ENCODE data around the gene HIP1.
"Not testable (repeated sequence)": the region's sequence is repeated elsewhere in the genome, so short reads cannot be mapped to it uniquely, and the experiment has no call there.

The HIP1 gene

GRCh38 chr7:75616421-75617167 is 122.1 kb downstream of the HIP1 start:
- DNase-seq (ENCODE audit: low read depth in 3 of 3), result no peak

- DNase-seq (ENCODE audit: low read depth in 3 of 3), result no peak
Measured at GRCh38 chr7:75614401-75614800, 124.3 kb downstream of the HIP1 start.

- no peak for DNase-seq (ENCODE audit: low read depth in 3 of 3)
Measured at GRCh38 chr7:75613351-75613750, 125.4 kb downstream of the HIP1 start.

GRCh38 chr7:75611557-75612178 is 127.1 kb downstream of the HIP1 start:
- no peak for DNase-seq (ENCODE audit: low read depth in 3 of 3)

- not testable (repeated sequence) for DNase-seq (ENCODE audit: low read depth in 3 of 3)
Measured at GRCh38 chr7:75609416-75609815, 129.3 kb downstream of the HIP1 start.

GRCh38 chr7:75608451-75609122 is 130.2 kb downstream of the HIP1 start:
- no peak for DNase-seq (ENCODE audit: low read depth in 3 of 3)

GRCh38 chr7:75604408-75604807 is 134.3 kb downstream of the HIP1 start:
- no peak for DNase-seq (ENCODE audit: low read depth in 3 of 3)

GRCh38 chr7:75602831-75603230 is 135.9 kb downstream of the HIP1 start:
- not testable (repeated sequence) for DNase-seq (ENCODE audit: low read depth in 3 of 3)

GRCh38 chr7:75601539-75601938 is 137.2 kb downstream of the HIP1 start:
- no peak for DNase-seq (ENCODE audit: low read depth in 3 of 3)

- not testable (repeated sequence) for DNase-seq (ENCODE audit: low read depth in 3 of 3)
Measured at GRCh38 chr7:75600748-75601147, 138.0 kb downstream of the HIP1 start.

GRCh38 chr7:75599244-75599781 is 139.4 kb downstream of the HIP1 start:
- DNase-seq (ENCODE audit: low read depth in 3 of 3), result no peak

GRCh38 chr7:75596727-75597614 is 141.8 kb downstream of the HIP1 start:
- DNase-seq (ENCODE audit: low read depth in 3 of 3), result no peak

GRCh38 chr7:75595766-75596165 is 143.0 kb downstream of the HIP1 start:
- DNase-seq (ENCODE audit: low read depth in 3 of 3), result no peak

- not testable (repeated sequence) for DNase-seq (ENCODE audit: low read depth in 3 of 3)
Measured at GRCh38 chr7:75593500-75594184, 145.1 kb downstream of the HIP1 start.

- no peak for DNase-seq (ENCODE audit: low read depth in 3 of 3)
Measured at GRCh38 chr7:75591467-75592255, 147.1 kb downstream of the HIP1 start.

- no peak for DNase-seq (ENCODE audit: low read depth in 3 of 3)
Measured at GRCh38 chr7:75590373-75591005, 148.3 kb downstream of the HIP1 start.

GRCh38 chr7:75584354-75584753 is 154.4 kb downstream of the HIP1 start:
- no peak for DNase-seq (ENCODE audit: low read depth in 3 of 3)

- DNase-seq (ENCODE audit: low read depth in 3 of 3), result no peak
Measured at GRCh38 chr7:75583255-75583654, 155.5 kb downstream of the HIP1 start.

- no peak for DNase-seq (ENCODE audit: low read depth in 3 of 3)
Measured at GRCh38 chr7:75579899-75580298, 158.8 kb downstream of the HIP1 start.

GRCh38 chr7:75578081-75578480 is 160.7 kb downstream of the HIP1 start:
- no peak for DNase-seq (ENCODE audit: low read depth in 3 of 3)

All from stimulated activated CD4-positive, alpha-beta T cell treated with anti-CD3 and anti-CD28 coated beads, TNF-alpha, amount 100 ng/mL, for 48 hours (primary cell).